Left colon (tissue), 2 donors: ENCODE data around the gene BCKDHB. TPM values are rescaled to one million over a fixed set of nuclear protein-coding genes. Genes with fewer than 3 reads are reported as not detected.

Experiments
- total RNA-seq, 2 donors: library from RNA; stranded (reverse); fragmentation: NEBNext Ultra II Directional; extraction: Animal tissue kit (Norgen Biotek cat#: 25700); gene quantifications; one replicate each; pipeline ENCODE4 v1.2.1, GENCODE V29; 2021
- donor health status: DM: no; HTN: no; CAD: no.
- donor health status: DM: yes; HTN: yes; CAD: no.

The BCKDHB gene
- total RNA-seq, 2 donors from 2014 or later, result 46.8 to 48.6 TPM

Other genes starting within 250 kb of the BCKDHB start
- under 1 TPM; 0.31 to 0.47 TPM for gene ELOVL4, start 159.1 kb upstream of the BCKDHB start, total RNA-seq
- 1 to 10 TPM; 1.9 to 5.7 TPM for gene TTK, start 102.0 kb upstream of the BCKDHB start, total RNA-seq